A549 (cell line): ENCODE measurements around the gene GGN. TPM values are rescaled to one million over a fixed set of nuclear protein-coding genes. Genes with fewer than 3 reads are reported as not detected.

Experiments
- ATAC-seq, 2 experiments: fragments of 200-7000 bp in 1 of 2; fragments of >200 bp in 1 of 2; cut with Nextera tagmentation in 1 of 2; cut with Tn5 transposase in 1 of 2; 3 replicates each; pipeline versions ENCODE4 v1.8.0 to v1.9.1; 2018 to 2020; ENCODE audit warnings: mild to moderate bottlenecking in 1 of 2, moderate library complexity in 1 of 2
- CTCF ChIA-PET: fragments of 300-600 bp; sonication (Branson Sonifier 250); formaldehyde crosslinking; extraction: SDS; loops from one replicate; lab custom pipeline; 2021; ENCODE audit warnings: antibody characterized with exemption, inconsistent platforms; lab: Yijun Ruan, JAX
- POLR2A ChIA-PET: fragments of 350-600 bp; formaldehyde crosslinking; extraction: SDS; loops from one replicate; lab custom pipeline; 2021; ENCODE audit warnings: antibody characterized with exemption, inconsistent platforms; lab: Yijun Ruan, JAX
- DNase-seq, 2 experiments: peaks; one replicate each; pipeline versions ENCODE4 v3.0.0 to v3.0.0-alpha.2; 2011 to 2016; ENCODE audit warnings: low read depth in 1 of 2, low spot score in 1 of 2
- FAIRE-seq: peaks from 2 replicates; lab custom pipeline; 2011; peaks lifted over from hg19 to GRCh38; lab: Jason Lieb, UNC
- H3K27ac ChIP-seq, 2 experiments: fragments of >200 bp; sonication (Bioruptor Twin); formaldehyde crosslinking; 3 replicates each; pipeline ENCODE4 v1.5.1; 2016 to 2017
- H3K4me1 ChIP-seq: fragments of >200 bp; sonication (Bioruptor Twin); formaldehyde crosslinking; 3 replicates; pipeline ENCODE4 v1.6.1; 2016
- H3K4me2 ChIP-seq: fragments of >200 bp; sonication (Bioruptor Twin); formaldehyde crosslinking; 3 replicates; pipeline ENCODE4 v1.6.1; 2016
- H3K4me3 ChIP-seq: fragments of >200 bp; sonication (Bioruptor Twin); formaldehyde crosslinking; 3 replicates; pipeline ENCODE4 v1.5.1; 2016
- H3K9me3 ChIP-seq: fragments of >200 bp; sonication (Bioruptor Twin); formaldehyde crosslinking; 3 replicates; pipeline ENCODE4 v1.6.1; 2016
- BHLHE40 ChIP-seq: IDR thresholded peaks from 2 replicates; pipeline ENCODE4 v1.6.1; 2012; ENCODE audit warnings: low read depth, low read length, inconsistent platforms
- CBX2 ChIP-seq: fragments of 200-600 bp; sonication (generic); IDR thresholded peaks from 2 replicates; pipeline ENCODE4 v1.6.1; 2016; ENCODE audit warnings: low read depth, mild to moderate bottlenecking, borderline replicate concordance
- CEBPB ChIP-seq, 2 experiments: fragments of >200 bp in 1 of 2; sonication (Bioruptor Twin) in 1 of 2; formaldehyde crosslinking in 1 of 2; IDR thresholded peaks; 2 replicates each; pipeline ENCODE4 v1.6.1; 2012 to 2016
- CHD4 ChIP-seq: fragments of 200-600 bp; sonication (generic); IDR thresholded peaks from 2 replicates; pipeline ENCODE4 v1.6.1; 2016; ENCODE audit warnings: antibody characterized with exemption, mild to moderate bottlenecking, borderline replicate concordance
- EHF ChIP-seq: fragments of 250-450 bp; sonication (Bioruptor Pico); IDR thresholded peaks from 2 replicates; pipeline ENCODE4 v1.5.0; 2020; ENCODE audit warnings: mild to moderate bottlenecking
- EP300 ChIP-seq, 2 experiments: fragments of >200 bp; sonication (Bioruptor Twin); formaldehyde crosslinking; IDR thresholded peaks; 2 replicates in 1 of 2; 3 replicates in 1 of 2; pipeline ENCODE4 v1.6.1; 2016 to 2017
- FOSL2 ChIP-seq, 2 experiments: fragments of 450-650 bp in 1 of 2; fragments of >200 bp in 1 of 2; sonication (Bioruptor Twin) in 1 of 2; formaldehyde crosslinking; IDR thresholded peaks; 2 replicates each; pipeline versions ENCODE4 v1.5.0 to v1.6.1; 2016 to 2020; ENCODE audit warnings: mild to moderate bottlenecking in 1 of 2, moderate library complexity in 1 of 2
- JUNB ChIP-seq: fragments of >200 bp; sonication (Bioruptor Twin); formaldehyde crosslinking; IDR thresholded peaks from 2 replicates; pipeline ENCODE4 v1.6.1; 2016
- KDM5A ChIP-seq: fragments of 200-600 bp; sonication (generic); IDR thresholded peaks from 2 replicates; pipeline ENCODE4 v1.6.1; 2016; ENCODE audit warnings: antibody characterized with exemption, mild to moderate bottlenecking
- MYC ChIP-seq: IDR thresholded peaks from 2 replicates; pipeline ENCODE4 v1.6.1; 2012; ENCODE audit warnings: mild to moderate bottlenecking, inconsistent platforms, low read length, improper control_type of control experiment, borderline replicate concordance
- NFE2L2 ChIP-seq: fragments of 150-350 bp; conservative IDR thresholded peaks from 2 replicates; pipeline ENCODE4 v1.6.1; 2014; ENCODE audit warnings: low read length
- NR3C1 ChIP-seq: fragments of >200 bp; sonication (Bioruptor Twin); formaldehyde crosslinking; IDR thresholded peaks from 3 replicates; pipeline ENCODE4 v1.6.1; 2017
- PBX3 ChIP-seq: IDR thresholded peaks from 2 replicates; pipeline ENCODE4 v1.6.1; 2012
- RAD21 ChIP-seq, 2 experiments: fragments of >200 bp in 1 of 2; sonication (Bioruptor Twin) in 1 of 2; formaldehyde crosslinking in 1 of 2; IDR thresholded peaks in 1 of 2; conservative IDR thresholded peaks in 1 of 2; 2 replicates in 1 of 2; 3 replicates in 1 of 2; pipeline ENCODE4 v1.6.1; 2012 to 2018; ENCODE audit warnings: inconsistent platforms in 1 of 2
- RARB ChIP-seq: fragments of 250-450 bp; sonication (Bioruptor Pico); IDR thresholded peaks from 2 replicates; pipeline ENCODE4 v1.8.0; 2021; ENCODE audit warnings: mild to moderate bottlenecking, moderate library complexity
- REST ChIP-seq: fragments of 200-600 bp; sonication (generic); IDR thresholded peaks from 2 replicates; pipeline ENCODE4 v1.6.1; 2016; ENCODE audit warnings: antibody characterized with exemption, mild to moderate bottlenecking, moderate library complexity
- RFX5 ChIP-seq: fragments of 450-650 bp; IDR thresholded peaks from 2 replicates; pipeline ENCODE4 v1.7.1; 2014; ENCODE audit warnings: antibody characterized with exemption, mild to moderate bottlenecking, moderate library complexity
- SMC3 ChIP-seq: fragments of >200 bp; sonication (Bioruptor Twin); formaldehyde crosslinking; IDR thresholded peaks from 3 replicates; pipeline ENCODE4 v1.6.1; 2018; ENCODE audit warnings: inconsistent platforms
- TFCP2L1 ChIP-seq: fragments of 250-450 bp; sonication (Bioruptor Pico); IDR thresholded peaks from 2 replicates; pipeline ENCODE4 v1.5.0; 2021; ENCODE audit warnings: mild to moderate bottlenecking
- USF2 ChIP-seq: fragments of 450-650 bp; IDR thresholded peaks from 2 replicates; pipeline ENCODE4 v1.6.1; 2014; ENCODE audit warnings: antibody characterized with exemption
- ZNF302 ChIP-seq: fragments of 250-450 bp; sonication (Bioruptor Pico); IDR thresholded peaks from 2 replicates; pipeline ENCODE4 v1.9.0; 2021; ENCODE audit warnings: inconsistent platforms, mild to moderate bottlenecking, moderate library complexity
- ZSCAN20 ChIP-seq: fragments of 250-450 bp; sonication (Bioruptor Pico); IDR thresholded peaks from 2 replicates; pipeline ENCODE4 v1.8.0; 2022; ENCODE audit warnings: mild to moderate bottlenecking, moderate library complexity
- WGBS: methylation state at CpG from one replicate; pipeline ENCODE4 v1.1.6; 2017; ENCODE audit errors: missing lambda C conversion rate; 5-methylcytosine and 5-hydroxymethylcytosine counted together
- polyA plus RNA-seq, 4 experiments: library from polyadenylated mRNA; depleted of rRNA in 3 of 4; stranded (reverse); fragments of >200 nt; fragmentation: RNase III in 1 of 4; extraction: RNeasy Plus Mini Kit Qiagen cat#74134 plus additional on column Dnase treatment in 1 of 4; gene quantifications; 2 replicates in 3 of 4; 3 replicates in 1 of 4; pipeline ENCODE4 v1.2.3, GENCODE V29; 2011 to 2017

Gene GGN
- polyA plus RNA-seq, 2 of the 4 experiments (the other 2 are of a cell fraction): 0.46 TPM; not detected in 1

GRCh38 chr19:38374332-38375097 is 13.3 kb downstream of the GGN start, which contains the start of gene PSMD8 (continued):
- TF ChIP-seq RAD21 (conservative IDR thresholded peaks at IDR 0.05 in 1 of 2, IDR thresholded peaks at IDR 0.05 in 1 of 2) (peak in 1 of 2 experiments; percentile 35; a peak in 3 of 5 replicates), CEBPB (IDR thresholded peaks at IDR 0.05) (peak in 1 of 2 experiments; percentile 47; a peak in 1 of 4 replicates), TFCP2L1 (peak; percentile 77; the same call in 1 of the 2 replicates), ZSCAN20 (CRISPR knock-in tag) (no peak), BHLHE40 (no peak), EHF (no peak), PBX3 (peak; percentile 78; the same call in 1 of the 2 replicates), NR3C1 (no peak), CHD4 (no peak), KDM5A (peak; percentile 54; the same call in 1 of the 2 replicates), RARB (CRISPR knock-in tag) (0 out of 2 replicates have a peak, but pooled peaks have one; percentile 45)
- TF ChIP-seq, all 56 proteins: peak for 21

GRCh38 chr19:38373907-38374331 is 13.9 kb downstream of the GGN start:
- peaks cover 17% of the 10 kb centered on the region for H3K4me1 ChIP-seq
- no peaks in the 10 kb centered on the region for H3K9me3 ChIP-seq
- FAIRE-seq (no peak), DNase-seq (no peak), ATAC-seq (no peak)
- H3K4me2 ChIP-seq: peak overlapping the region; percentile 75
- POLR2A ChIA-PET: interaction anchor here (0.6 to 3.5 kb wide), 27 partner anchors 8 to 557 kb away, joined by 3 to 89 read pairs (median 5); partner anchors contain the start of genes C19orf33, CATSPERG, EIF3K and FAM98C
- WGBS: 60% methylated on average over 6 of the region's 6 CpGs
- CTCF ChIA-PET: interaction anchor here (0.6 to 7.3 kb wide), 37 partner anchors 9 to 472 kb away, joined by 3 to 67 read pairs (median 4); partner anchors contain the start of genes CATSPERG, FAM98C, GGN and KCNK6
- peak overlapping the region; percentile 73 to 82 for H3K27ac ChIP-seq
- TF ChIP-seq NFE2L2: no peak
- TF ChIP-seq MYC: no peak
- no peak for TF ChIP-seq NR3C1
- TF ChIP-seq ZNF302 (CRISPR knock-in tag): no peak
- no peak for TF ChIP-seq RFX5
- no peak for TF ChIP-seq CHD4
- TF ChIP-seq EP300 (IDR thresholded peaks at IDR 0.05): no peak
- no peak for TF ChIP-seq TFCP2L1
- no peak for TF ChIP-seq CBX2
- TF ChIP-seq USF2: no peak
- TF ChIP-seq JUNB: no peak
- no peak for TF ChIP-seq SMC3
- TF ChIP-seq FOSL2 (IDR thresholded peaks at IDR 0.05): no peak
- TF ChIP-seq FOSL2 (CRISPR knock-in tag; IDR thresholded peaks at IDR 0.05): no peak
- no peak for TF ChIP-seq REST
- no peak for TF ChIP-seq RAD21 (conservative IDR thresholded peaks at IDR 0.05 in 1 of 2, IDR thresholded peaks at IDR 0.05 in 1 of 2)
- no peak for TF ChIP-seq ZSCAN20 (CRISPR knock-in tag)
- H3K4me3 ChIP-seq: peak overlapping the region; percentile 42
